Kidney (tissue), 14 donors: ENCODE data around the gene ZCCHC14. TPM values are rescaled to one million over a fixed set of nuclear protein-coding genes. Genes with fewer than 3 reads are reported as not detected.

ENCODE experiments used
- DNase-seq, 5 donors: peaks; one replicate each; pipeline ENCODE4 v3.0.0-alpha.2; 2013 to 2020
- FAIRE-seq: peaks from 2 replicates; lab custom pipeline; 2012; peaks lifted over from hg19 to GRCh38; lab: Jason Lieb, UNC
- H3K27ac ChIP-seq, 2 donors: one replicate each; pipeline ENCODE4 v1.7.0; 2013; ENCODE audit warnings: low read depth in 2 of 2, low read length in 2 of 2, inconsistent platforms in 1 of 2
- H3K27me3 ChIP-seq: one replicate; pipeline ENCODE4 v1.7.1; 2013; ENCODE audit warnings: low read length, inconsistent platforms; ENCODE audit not compliant: control insufficient read depth, insufficient read depth
- H3K36me3 ChIP-seq, 3 donors: one replicate each; pipeline versions ENCODE4 v1.7.0 to v1.7.1; 2013; ENCODE audit warnings: low read length in 3 of 3, control low read depth in 1 of 3, inconsistent platforms in 1 of 3; ENCODE audit not compliant: insufficient read depth in 3 of 3, control insufficient read depth in 2 of 3
- H3K4me1 ChIP-seq, 3 donors: one replicate each; pipeline versions ENCODE4 v1.7.0 to v1.7.1; 2013; ENCODE audit warnings: low read length in 3 of 3, inconsistent platforms in 1 of 3, low read depth in 1 of 3; ENCODE audit not compliant: control insufficient read depth in 2 of 3, insufficient read depth in 2 of 3
- H3K4me3 ChIP-seq, 3 donors: one replicate each; pipeline versions ENCODE4 v1.7.0 to v1.8.1; 2013; ENCODE audit warnings: low read length in 3 of 3, control low read depth in 1 of 3, inconsistent platforms in 1 of 3
- H3K9ac ChIP-seq, 3 donors: one replicate each; pipeline versions ENCODE4 v1.7.0 to v1.7.1; 2013; ENCODE audit warnings: low read length in 3 of 3, control low read depth in 1 of 3, inconsistent platforms in 1 of 3
- H3K9me3 ChIP-seq, 3 donors: one replicate each; pipeline versions ENCODE4 v1.7.0 to v1.7.1; 2013; ENCODE audit warnings: low read length in 3 of 3, control low read depth in 1 of 3, inconsistent platforms in 1 of 3; ENCODE audit not compliant: control insufficient read depth in 2 of 3, insufficient read depth in 1 of 3
- CTCF ChIP-seq: IDR thresholded peaks from 3 replicates; pipeline ENCODE4 v1.5.1; 2012; ENCODE audit warnings: mild to moderate bottlenecking, moderate library complexity, borderline replicate concordance; ENCODE audit not compliant: insufficient read depth; ENCODE audit errors: extremely low read depth
- intact Hi-C: fragments of 100-400 bp; cut with DNase I; formaldehyde crosslinking; loops from one replicate; pipeline ENCODE4 v1.11.1; 2022
- polyA plus RNA-seq: library from polyadenylated mRNA; stranded (reverse); fragments of 350-450 nt; fragmentation: Illumina TruSeq; extraction: RNeasy Lipid Tissue Mini Kit (QIAGEN cat#74804); gene quantifications from one replicate; pipeline ENCODE4 v1.2.3, GENCODE V29; 2014; ENCODE audit warnings: low read depth, low replicate concordance; ENCODE audit not compliant: insufficient read depth
- total RNA-seq: library from RNA; stranded (reverse); fragmentation: NEBNext Ultra II Directional; extraction: Animal tissue kit (Norgen Biotek cat#: 25700); gene quantifications from one replicate; pipeline ENCODE4 v1.2.1, GENCODE V29; 2021
- donor health status: control.
- donor health status: control.
- donor health status: control.
- donor health status: control.
- donor health status: control.
- donor health status: DM: yes; HTN: yes; CAD: no.
- donor health status: Normal renal cell carcinoma (clear cell type).

Gene ZCCHC14
- total and polyA plus RNA-seq, 2 donors from 2014 or later, result 6.4 to 32.8 TPM

GRCh38 chr16:87465306-87465705 is 27.5 kb downstream of the ZCCHC14 start:
- DNase-seq, result peak; percentile 55 to 92 (median 74)
- peaks cover 5 to 44% (median 41%) of the 10 kb centered on the region in 3 donors for H3K4me1 ChIP-seq
- H3K4me3 ChIP-seq, result peak overlapping the region in 1 of 3 donors; percentile 38
- H3K9ac ChIP-seq, result peak overlapping the region in 2 of 3 donors; percentile 51 to 78
- no peak for FAIRE-seq
- H3K27me3 ChIP-seq, result no peaks in the 10 kb centered on the region
- H3K9me3 ChIP-seq, result no peaks in the 10 kb centered on the region
- TF ChIP-seq CTCF, result no peak
- peaks cover 0 to under 1% (median 0%) of the 10 kb centered on the region in 3 donors for H3K36me3 ChIP-seq
- intact Hi-C loops, result no loop called here
- peak overlapping the region; percentile 93 to 99 for H3K27ac ChIP-seq

DNA sequence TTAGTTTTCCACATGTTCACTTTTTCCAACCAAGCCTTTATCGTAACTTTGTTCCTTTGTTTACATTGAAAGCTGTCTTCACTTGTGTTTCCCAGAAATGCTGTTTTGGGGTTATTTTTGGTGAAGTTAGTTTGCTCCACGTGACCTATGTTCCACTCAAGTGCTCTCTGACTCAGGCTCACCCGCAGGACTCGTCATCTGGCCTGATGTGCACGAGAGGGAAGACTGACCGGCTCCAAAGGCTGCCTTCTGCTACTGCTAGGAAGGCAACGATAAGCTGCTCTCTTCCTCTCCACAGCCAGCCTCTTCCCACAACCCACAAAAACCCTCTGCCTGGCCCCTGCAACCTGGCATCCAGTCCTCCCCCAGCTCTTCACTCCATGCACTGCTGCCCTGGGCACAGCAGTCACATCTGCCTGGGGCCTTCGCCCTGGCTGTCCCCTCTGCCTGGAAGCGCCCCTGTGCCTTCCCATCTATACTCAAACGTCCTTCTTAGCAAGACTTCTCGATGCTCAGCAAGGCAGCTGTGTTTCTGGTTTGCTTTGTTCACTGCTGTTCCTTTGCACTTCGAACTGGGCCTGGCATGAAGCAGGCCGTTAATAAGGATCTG is 28.0 kb downstream of the ZCCHC14 start:
- no peak for TF ChIP-seq CTCF
- Histone ChIP-seq H3K9me3 (no peaks in the 10 kb centered on the region), H3K36me3 (no peaks in the 10 kb centered on the region), H3K27me3 (no peaks in the 10 kb centered on the region), H3K9ac (peak overlapping the region in 2 of 3 donors; percentile 51 to 78), H3K4me3 (peak overlapping the region in 1 of 3 donors; percentile 38), H3K27ac (peak overlapping the region; percentile 93 to 99), H3K4me1 (peaks cover 5 to 43% (median 41%) of the 10 kb centered on the region in 3 donors)
- DNase-seq (peak in 4 of 5 donors; percentile 53 to 91 (median 62)), FAIRE-seq (no peak)
- intact Hi-C loops, result no loop called here

- no peak for FAIRE-seq
- Histone ChIP-seq H3K4me3 (peak overlapping the region in 2 of 3 donors; percentile 12 to 38), H3K27ac (peak overlapping the region; percentile 93 to 99), H3K9ac (peak overlapping the region in 1 of 3 donors; percentile 78), H3K4me1 (peaks cover 5 to 43% (median 41%) of the 10 kb centered on the region in 3 donors), H3K36me3 (peaks cover 0 to 2% (median 1%) of the 10 kb centered on the region in 3 donors), H3K27me3 (no peaks in the 10 kb centered on the region), H3K9me3 (no peaks in the 10 kb centered on the region)
- TF ChIP-seq CTCF, result no peak
- intact Hi-C loops, result no loop called here
- peak in 1 of 5 donors; percentile 58 for DNase-seq
These were observed 28.8 kb downstream of the ZCCHC14 start for GRCh38 chr16:87463722-87464690.
